Nephron progenitor cell (in vitro differentiated cells): ENCODE results near the gene NLGN1.

ENCODE experiments used
- DNase-seq: peaks from one replicate; pipeline ENCODE4 v3.0.0; 2021
- H3K27ac Mint-ChIP-seq: 2 replicates; pipeline ENCODE4 v1.8.0; 2021; ENCODE audit warnings: mild to moderate bottlenecking, moderate library complexity, mixed read lengths
- H3K27me3 Mint-ChIP-seq: 2 replicates; pipeline ENCODE4 v1.8.0; 2021; ENCODE audit warnings: mild to moderate bottlenecking, low read depth, mixed read lengths; ENCODE audit not compliant: poor library complexity
- H3K36me3 Mint-ChIP-seq: 2 replicates; pipeline ENCODE4 v1.8.0; 2021; ENCODE audit warnings: low read depth, mixed read lengths
- H3K4me1 Mint-ChIP-seq: 2 replicates; pipeline ENCODE4 v1.8.0; 2021; ENCODE audit warnings: mixed read lengths
- H3K4me3 Mint-ChIP-seq: 2 replicates; pipeline ENCODE4 v1.8.0; 2021; ENCODE audit warnings: mild to moderate bottlenecking, moderate library complexity, mixed read lengths
- H3K9me3 Mint-ChIP-seq: 2 replicates; pipeline ENCODE4 v1.8.0; 2021; ENCODE audit warnings: mild to moderate bottlenecking, moderate library complexity, mixed read lengths
- TF ChIP-seq, protein P1 (sequence below): fragments of 200-600 bp; sonication (generic); IDR thresholded peaks from 2 replicates; pipeline ENCODE4 v1.5.0; 2021; ENCODE audit warnings: antibody characterized with exemption

Gene NLGN1

DNA sequence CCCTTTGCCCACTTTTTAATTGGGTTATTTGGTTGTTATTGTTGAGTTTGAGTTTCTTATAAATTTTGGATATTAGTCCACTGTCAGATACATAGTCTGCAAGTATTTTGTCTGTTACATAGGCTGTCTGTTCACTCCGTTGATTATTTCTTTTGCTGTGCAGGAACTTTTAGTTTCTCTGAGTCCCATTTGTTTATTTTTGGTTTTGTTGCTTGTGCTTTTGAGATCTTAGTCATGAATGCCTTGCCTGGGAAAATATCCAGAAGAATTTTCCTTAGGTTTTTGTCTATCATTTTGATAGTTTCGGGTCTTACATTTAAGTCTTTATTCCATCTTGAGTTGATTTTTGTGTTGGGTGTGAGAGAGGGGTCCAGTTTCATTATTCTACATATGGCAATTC lies 254.5 kb downstream of the NLGN1 start:
- Mint-ChIP-seq H3K27ac (no peak overlapping the region), H3K36me3 (no peaks in the 10 kb centered on the region), H3K27me3 (no peaks in the 10 kb centered on the region), H3K4me1 (no peaks in the 10 kb centered on the region), H3K9me3 (no peaks in the 10 kb centered on the region), H3K4me3 (no peak overlapping the region)
- DNase-seq, result no peak
- TF ChIP-seq, protein P1, sequence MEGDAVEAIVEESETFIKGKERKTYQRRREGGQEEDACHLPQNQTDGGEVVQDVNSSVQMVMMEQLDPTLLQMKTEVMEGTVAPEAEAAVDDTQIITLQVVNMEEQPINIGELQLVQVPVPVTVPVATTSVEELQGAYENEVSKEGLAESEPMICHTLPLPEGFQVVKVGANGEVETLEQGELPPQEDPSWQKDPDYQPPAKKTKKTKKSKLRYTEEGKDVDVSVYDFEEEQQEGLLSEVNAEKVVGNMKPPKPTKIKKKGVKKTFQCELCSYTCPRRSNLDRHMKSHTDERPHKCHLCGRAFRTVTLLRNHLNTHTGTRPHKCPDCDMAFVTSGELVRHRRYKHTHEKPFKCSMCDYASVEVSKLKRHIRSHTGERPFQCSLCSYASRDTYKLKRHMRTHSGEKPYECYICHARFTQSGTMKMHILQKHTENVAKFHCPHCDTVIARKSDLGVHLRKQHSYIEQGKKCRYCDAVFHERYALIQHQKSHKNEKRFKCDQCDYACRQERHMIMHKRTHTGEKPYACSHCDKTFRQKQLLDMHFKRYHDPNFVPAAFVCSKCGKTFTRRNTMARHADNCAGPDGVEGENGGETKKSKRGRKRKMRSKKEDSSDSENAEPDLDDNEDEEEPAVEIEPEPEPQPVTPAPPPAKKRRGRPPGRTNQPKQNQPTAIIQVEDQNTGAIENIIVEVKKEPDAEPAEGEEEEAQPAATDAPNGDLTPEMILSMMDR, result no peak

DNA sequence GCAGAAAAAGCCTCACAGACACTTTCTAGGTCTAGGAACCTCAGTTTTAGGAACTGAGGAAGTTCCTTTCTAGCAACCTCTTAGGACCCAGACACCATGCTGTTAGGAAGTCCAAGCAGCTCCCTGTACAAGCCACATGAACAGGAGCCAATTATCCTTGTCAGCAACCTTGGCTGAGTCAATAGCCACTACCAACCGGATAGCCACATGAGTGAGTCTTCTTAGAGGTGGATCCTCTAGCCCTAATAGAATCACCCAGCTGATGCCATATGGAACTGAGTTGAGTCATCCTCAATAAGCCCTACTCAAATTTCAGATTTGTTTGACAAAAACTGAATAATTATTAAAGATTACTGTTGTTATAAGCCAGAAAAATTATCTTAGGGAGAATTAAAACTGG lies 256.2 kb downstream of the NLGN1 start:
- Mint-ChIP-seq H3K4me3 (no peak overlapping the region), H3K9me3 (no peaks in the 10 kb centered on the region), H3K4me1 (no peaks in the 10 kb centered on the region), H3K36me3 (no peaks in the 10 kb centered on the region), H3K27me3 (no peaks in the 10 kb centered on the region), H3K27ac (no peak overlapping the region)
- no peak for DNase-seq
- TF ChIP-seq, protein P1, result no peak

- no peaks in the 10 kb centered on the region for H3K4me1 Mint-ChIP-seq
- no peaks in the 10 kb centered on the region for H3K9me3 Mint-ChIP-seq
- no peak overlapping the region for H3K27ac Mint-ChIP-seq
- TF ChIP-seq, protein P1, result no peak
- H3K36me3 Mint-ChIP-seq, result no peaks in the 10 kb centered on the region
- DNase-seq, result no peak
- no peaks in the 10 kb centered on the region for H3K27me3 Mint-ChIP-seq
- H3K4me3 Mint-ChIP-seq, result no peak overlapping the region
Measured at GRCh38 chr3:173659972-173660371, 262.4 kb downstream of the NLGN1 start.

GRCh38 chr3:173660645-173661299 lies 263.2 kb downstream of the NLGN1 start:
- H3K4me1 Mint-ChIP-seq, result no peaks in the 10 kb centered on the region
- TF ChIP-seq, protein P1, result no peak

GRCh38 chr3:173663696-173664111 lies 266.2 kb downstream of the NLGN1 start:
- DNase-seq, result no peak
- TF ChIP-seq, protein P1, result no peak
- no peak overlapping the region for H3K4me3 Mint-ChIP-seq
- no peaks in the 10 kb centered on the region for H3K9me3 Mint-ChIP-seq
- H3K27me3 Mint-ChIP-seq, result no peaks in the 10 kb centered on the region
- H3K36me3 Mint-ChIP-seq, result no peaks in the 10 kb centered on the region
- no peaks in the 10 kb centered on the region for H3K4me1 Mint-ChIP-seq
- H3K27ac Mint-ChIP-seq, result no peak overlapping the region

More at GRCh38 chr3:173660645-173661299, 263.2 kb downstream of the NLGN1 start:
- no peaks in the 10 kb centered on the region for H3K27me3 Mint-ChIP-seq
- no peak overlapping the region for H3K27ac Mint-ChIP-seq
- no peak overlapping the region for H3K4me3 Mint-ChIP-seq
- DNase-seq, result no peak
- H3K36me3 Mint-ChIP-seq, result no peaks in the 10 kb centered on the region
- H3K9me3 Mint-ChIP-seq, result no peaks in the 10 kb centered on the region

- Mint-ChIP-seq H3K4me3 (no peak overlapping the region), H3K27ac (no peak overlapping the region), H3K4me1 (no peaks in the 10 kb centered on the region), H3K27me3 (no peaks in the 10 kb centered on the region), H3K9me3 (no peaks in the 10 kb centered on the region), H3K36me3 (no peaks in the 10 kb centered on the region)
- DNase-seq, result no peak
- TF ChIP-seq, protein P1, result no peak
Measured at GRCh38 chr3:173676094-173676493, 278.6 kb downstream of the NLGN1 start.
